ENCODE results near the gene HTR4.
"Not testable (repeated sequence)": the region's sequence is repeated elsewhere in the genome, so short reads cannot be mapped to it uniquely, and the experiment has no call there.

HTR4 gene

GRCh38 chr5:148476302-148476701 is 178.0 kb downstream of the HTR4 start:
- no peak for DNase-seq (ENCODE audit: low read depth in 2 of 2)

- no peak for DNase-seq (ENCODE audit: low read depth in 2 of 2)
Measured at GRCh38 chr5:148474025-148474511, 180.3 kb downstream of the HTR4 start.

GRCh38 chr5:148471379-148471778 is 182.9 kb downstream of the HTR4 start:
- no peak for DNase-seq (ENCODE audit: low read depth in 2 of 2)

- DNase-seq (ENCODE audit: low read depth in 2 of 2): no peak
Measured at GRCh38 chr5:148469501-148469935, 184.8 kb downstream of the HTR4 start.

- DNase-seq (ENCODE audit: low read depth in 2 of 2): not testable (repeated sequence)
Measured at GRCh38 chr5:148468746-148469145, 185.6 kb downstream of the HTR4 start.

GRCh38 chr5:148467958-148468357 is 186.4 kb downstream of the HTR4 start:
- DNase-seq (ENCODE audit: low read depth in 2 of 2): no peak

- no peak for DNase-seq (ENCODE audit: low read depth in 2 of 2)
Measured at GRCh38 chr5:148466236-148466580, 188.1 kb downstream of the HTR4 start.

GRCh38 chr5:148465381-148466235 is 188.7 kb downstream of the HTR4 start:
- no peak for DNase-seq (ENCODE audit: low read depth in 2 of 2)

GRCh38 chr5:148459669-148460068 is 194.7 kb downstream of the HTR4 start:
- no peak for DNase-seq (ENCODE audit: low read depth in 2 of 2)

GRCh38 chr5:148458036-148458888 is 196.1 kb downstream of the HTR4 start:
- no peak for DNase-seq (ENCODE audit: low read depth in 2 of 2)

GRCh38 chr5:148457183-148457620 is 197.1 kb downstream of the HTR4 start:
- DNase-seq (ENCODE audit: low read depth in 2 of 2): no peak

GRCh38 chr5:148455185-148455584 is 199.1 kb downstream of the HTR4 start:
- DNase-seq (ENCODE audit: low read depth in 2 of 2): no peak

GRCh38 chr5:148454576-148454975 is 199.8 kb downstream of the HTR4 start:
- DNase-seq (ENCODE audit: low read depth in 2 of 2): no peak

GRCh38 chr5:148452499-148453193 is 201.7 kb downstream of the HTR4 start:
- no peak for DNase-seq (ENCODE audit: low read depth in 2 of 2)

GRCh38 chr5:148446611-148447010 is 207.7 kb downstream of the HTR4 start:
- DNase-seq (ENCODE audit: low read depth in 2 of 2): no peak

- no peak for DNase-seq (ENCODE audit: low read depth in 2 of 2)
Measured at GRCh38 chr5:148445578-148445977, 208.7 kb downstream of the HTR4 start.

- no peak for DNase-seq (ENCODE audit: low read depth in 2 of 2)
Measured at GRCh38 chr5:148443998-148444397, 210.3 kb downstream of the HTR4 start.

GRCh38 chr5:148443241-148443640 is 211.1 kb downstream of the HTR4 start:
- DNase-seq (ENCODE audit: low read depth in 2 of 2): no peak

- DNase-seq (ENCODE audit: low read depth in 2 of 2): no peak
Measured at GRCh38 chr5:148438933-148439332, 215.4 kb downstream of the HTR4 start.

GRCh38 chr5:148437249-148437648 is 217.1 kb downstream of the HTR4 start:
- DNase-seq (ENCODE audit: low read depth in 2 of 2): no peak

- no peak for DNase-seq (ENCODE audit: low read depth in 2 of 2)
Measured at GRCh38 chr5:148436029-148436428, 218.3 kb downstream of the HTR4 start.

- no peak for DNase-seq (ENCODE audit: low read depth in 2 of 2)
Measured at GRCh38 chr5:148433826-148434225, 220.5 kb downstream of the HTR4 start.

All from stimulated activated CD8-positive, alpha-beta memory T cell treated with anti-CD3 and anti-CD28 coated beads, Interleukin-7, amount 100 ng/mL, for 1 hour (primary cell).